Breast epithelium (tissue), 3 donors: ENCODE results near the gene NHERF2.

ENCODE experiments used
- CTCF ChIP-seq, 3 donors: fragments of 450-650 bp; IDR thresholded peaks; one replicate each; pipeline ENCODE4 v1.5.1; 2016 to 2017; ENCODE audit warnings: antibody characterized with exemption in 3 of 3, mild to moderate bottlenecking in 3 of 3, moderate library complexity in 3 of 3
- POLR2A ChIP-seq: fragments of 450-650 bp; IDR thresholded peaks from one replicate; pipeline ENCODE4 v1.6.1; 2016; ENCODE audit warnings: antibody characterized with exemption, mild to moderate bottlenecking, moderate library complexity
- POLR2AphosphoS5 ChIP-seq, 3 donors: sonication (generic); formaldehyde crosslinking; IDR thresholded peaks; one replicate each; pipeline ENCODE4 v1.6.1; 2017; ENCODE audit warnings: antibody characterized with exemption in 3 of 3

GRCh38 chr16:2056681-2057407, 30.1 kb downstream of the NHERF2 start:
- TF ChIP-seq CTCF (IDR thresholded peaks at IDR 0.05) (peak in 1 of 3 donors; percentile 16), POLR2A (no peak), POLR2AphosphoS5 (IDR thresholded peaks at IDR 0.05) (no peak)
